ENCODE data around the gene DAP3. TPM values are rescaled to one million over a fixed set of nuclear protein-coding genes. Genes with fewer than 3 reads are reported as not detected.
"Not testable (repeated sequence)": the region's sequence is repeated elsewhere in the genome, so short reads cannot be mapped to it uniquely, and the experiment has no call there.

DAP3 gene
- total RNA-seq, 1 experiment from 2014 or later: 226 TPM

DNA sequence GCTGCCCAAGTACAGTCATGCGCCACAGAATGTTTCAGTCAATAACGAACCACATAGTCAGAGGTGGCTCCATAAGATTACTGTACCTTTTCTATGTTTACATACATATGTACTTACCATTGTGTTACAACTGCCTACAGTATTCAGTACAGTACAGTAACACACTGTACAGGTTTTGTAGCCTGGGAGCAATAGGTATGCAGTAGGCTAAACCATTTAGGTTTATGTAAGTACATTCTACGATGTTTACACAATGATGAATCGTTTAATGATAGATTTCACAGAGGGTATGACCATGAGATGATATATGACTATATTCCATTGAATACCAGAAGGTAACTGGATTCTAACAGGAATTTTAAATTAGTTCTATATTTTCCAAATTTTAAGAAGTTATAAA is 10.9 kb upstream of the DAP3 start:
- ChIA-PET CTCF (interaction anchor here (0.7 to 0.8 kb wide), 2 partner anchors 37 to 170 kb away, joined by 3 read pairs; no protein-coding TSS in a partner anchor), POLR2A (interaction anchor here (0.6 to 1.4 kb wide), 2 partner anchors 12 to 237 kb away, joined by 3 to 5 read pairs; no protein-coding TSS in a partner anchor)
- intact Hi-C loops (cut with micrococcal nuclease): no loop called here
- Mint-ChIP-seq H3K4me1 (ENCODE audit: insufficient read depth, unreplicated experiment) (no peaks in the 10 kb centered on the region), H3K4me3 (ENCODE audit: unreplicated experiment) (no peak overlapping the region), H3K27me3 (ENCODE audit: insufficient read depth, unreplicated experiment) (no peaks in the 10 kb centered on the region), H3K27ac (ENCODE audit: low read depth, unreplicated experiment) (no peak overlapping the region), H3K9me3 (ENCODE audit: unreplicated experiment) (no peaks in the 10 kb centered on the region), H3K36me3 (ENCODE audit: insufficient read depth, unreplicated experiment) (peaks cover 90% of the 10 kb centered on the region)
- no TSS peak for BruUV-seq (replicated peaks)
- TF ChIP-seq, protein P1, sequence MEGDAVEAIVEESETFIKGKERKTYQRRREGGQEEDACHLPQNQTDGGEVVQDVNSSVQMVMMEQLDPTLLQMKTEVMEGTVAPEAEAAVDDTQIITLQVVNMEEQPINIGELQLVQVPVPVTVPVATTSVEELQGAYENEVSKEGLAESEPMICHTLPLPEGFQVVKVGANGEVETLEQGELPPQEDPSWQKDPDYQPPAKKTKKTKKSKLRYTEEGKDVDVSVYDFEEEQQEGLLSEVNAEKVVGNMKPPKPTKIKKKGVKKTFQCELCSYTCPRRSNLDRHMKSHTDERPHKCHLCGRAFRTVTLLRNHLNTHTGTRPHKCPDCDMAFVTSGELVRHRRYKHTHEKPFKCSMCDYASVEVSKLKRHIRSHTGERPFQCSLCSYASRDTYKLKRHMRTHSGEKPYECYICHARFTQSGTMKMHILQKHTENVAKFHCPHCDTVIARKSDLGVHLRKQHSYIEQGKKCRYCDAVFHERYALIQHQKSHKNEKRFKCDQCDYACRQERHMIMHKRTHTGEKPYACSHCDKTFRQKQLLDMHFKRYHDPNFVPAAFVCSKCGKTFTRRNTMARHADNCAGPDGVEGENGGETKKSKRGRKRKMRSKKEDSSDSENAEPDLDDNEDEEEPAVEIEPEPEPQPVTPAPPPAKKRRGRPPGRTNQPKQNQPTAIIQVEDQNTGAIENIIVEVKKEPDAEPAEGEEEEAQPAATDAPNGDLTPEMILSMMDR (IDR thresholded peaks at IDR 0.05; ENCODE audit: unreplicated experiment): no peak
- DNase-seq (ENCODE audit: unreplicated experiment): no peak

DNA sequence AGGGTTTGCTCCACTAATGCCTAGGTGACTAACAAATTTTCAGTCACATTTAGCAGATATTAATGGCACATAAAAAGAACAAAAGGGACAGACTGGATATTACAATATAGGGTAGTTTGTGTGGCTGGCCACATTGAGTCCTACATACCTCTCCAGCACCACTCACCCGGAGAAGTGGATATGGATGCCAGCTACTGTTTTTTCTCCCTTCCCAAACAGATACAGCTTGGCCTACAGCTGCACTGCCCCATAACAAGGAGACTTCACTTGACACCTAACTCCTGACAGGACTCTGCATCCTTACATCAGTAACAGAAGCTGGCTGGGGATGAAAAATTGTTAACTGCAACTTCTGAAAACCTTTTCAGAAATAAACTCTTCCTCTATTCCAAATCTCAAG is 9.9 kb upstream of the DAP3 start:
- H3K27me3 Mint-ChIP-seq (ENCODE audit: insufficient read depth, unreplicated experiment); DNase-seq (ENCODE audit: unreplicated experiment); H3K9me3 Mint-ChIP-seq (ENCODE audit: unreplicated experiment); H3K4me3 Mint-ChIP-seq (ENCODE audit: unreplicated experiment); intact Hi-C loops (cut with micrococcal nuclease); BruUV-seq (replicated peaks); H3K4me1 Mint-ChIP-seq (ENCODE audit: insufficient read depth, unreplicated experiment): not testable (repeated sequence)
- Mint-ChIP-seq H3K36me3 (ENCODE audit: insufficient read depth, unreplicated experiment) (peaks cover 87% of the 10 kb centered on the region), H3K27ac (ENCODE audit: low read depth, unreplicated experiment) (peak overlapping the region; percentile 64)
- POLR2A ChIA-PET: interaction anchor here (1.4 kb wide), 1 partner anchor 11 kb away, joined by 5 read pairs; no protein-coding TSS in a partner anchor
- CTCF ChIA-PET: interaction anchor here (0.8 kb wide), 2 partner anchors 30 to 36 kb away, joined by 3 to 4 read pairs; no protein-coding TSS in a partner anchor

DNA sequence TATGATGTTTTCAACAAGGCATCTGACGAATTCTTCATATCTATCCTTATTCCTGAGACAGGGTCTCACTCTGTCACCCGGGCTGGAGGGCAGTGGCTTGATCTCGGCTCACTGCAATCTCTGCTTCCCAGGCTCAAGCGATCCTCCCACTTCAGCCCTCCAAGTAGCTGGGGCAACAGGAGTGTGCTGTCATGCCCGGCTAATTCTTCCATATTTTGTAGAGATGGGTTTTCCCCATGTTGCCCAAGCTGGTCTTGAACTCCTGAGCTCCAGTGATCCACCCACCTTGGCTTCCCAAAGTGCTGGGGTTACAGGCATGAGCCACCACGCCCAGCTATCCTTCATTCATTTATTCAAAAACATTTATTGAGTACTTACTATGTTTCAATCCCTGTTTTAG is 8.4 kb upstream of the DAP3 start:
- TF ChIP-seq, protein P1 (IDR thresholded peaks at IDR 0.05; ENCODE audit: unreplicated experiment): no peak
- no TSS peak for BruUV-seq (replicated peaks)
- Mint-ChIP-seq H3K4me1 (ENCODE audit: insufficient read depth, unreplicated experiment) (peaks cover 19% of the 10 kb centered on the region), H3K4me3 (ENCODE audit: unreplicated experiment) (no peak overlapping the region), H3K27ac (ENCODE audit: low read depth, unreplicated experiment) (no peak overlapping the region), H3K27me3 (ENCODE audit: insufficient read depth, unreplicated experiment) (no peaks in the 10 kb centered on the region), H3K36me3 (ENCODE audit: insufficient read depth, unreplicated experiment) (peaks cover 87% of the 10 kb centered on the region), H3K9me3 (ENCODE audit: unreplicated experiment) (no peaks in the 10 kb centered on the region)
- DNase-seq (ENCODE audit: unreplicated experiment): no peak
- CTCF ChIA-PET: interaction anchor here (0.6 to 1.9 kb wide), 3 partner anchors 12 to 88 kb away, joined by 3 to 4 read pairs (median 4); no protein-coding TSS in a partner anchor
- intact Hi-C loops (cut with micrococcal nuclease): no loop called here
- POLR2A ChIA-PET: interaction anchor here (1.2 to 1.8 kb wide), 3 partner anchors 10 to 22 kb away, joined by 4 to 5 read pairs (median 4); no protein-coding TSS in a partner anchor

DNA sequence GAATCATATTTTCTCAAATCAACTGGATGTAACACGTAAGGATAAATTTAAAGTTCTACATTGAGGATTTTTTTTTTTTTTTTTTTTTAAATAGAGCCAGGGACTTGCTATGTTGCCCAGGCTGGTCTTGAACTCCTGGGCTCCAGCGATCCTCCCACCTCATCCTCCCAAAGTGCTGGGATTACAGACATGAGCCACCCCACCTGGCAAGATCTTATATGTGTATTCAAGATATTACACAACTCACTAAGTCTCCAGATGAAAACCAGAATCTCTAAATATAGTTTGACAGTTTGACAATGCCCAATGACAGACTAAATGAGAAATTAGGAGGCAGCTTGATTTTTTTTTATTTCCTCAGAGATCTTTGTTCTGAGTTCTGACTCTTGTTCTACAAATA is 7.1 kb upstream of the DAP3 start:
- BruUV-seq (replicated peaks): no TSS peak
- Mint-ChIP-seq H3K27ac (ENCODE audit: low read depth, unreplicated experiment) (no peak overlapping the region), H3K4me1 (ENCODE audit: insufficient read depth, unreplicated experiment) (peaks cover 30% of the 10 kb centered on the region), H3K27me3 (ENCODE audit: insufficient read depth, unreplicated experiment) (no peaks in the 10 kb centered on the region), H3K9me3 (ENCODE audit: unreplicated experiment) (no peaks in the 10 kb centered on the region), H3K36me3 (ENCODE audit: insufficient read depth, unreplicated experiment) (peaks cover 79% of the 10 kb centered on the region), H3K4me3 (ENCODE audit: unreplicated experiment) (no peak overlapping the region)
- TF ChIP-seq, protein P1 (IDR thresholded peaks at IDR 0.05; ENCODE audit: unreplicated experiment): no peak
- ChIA-PET POLR2A (interaction anchor here (0.7 to 1.1 kb wide), 4 partner anchors 10 to 72 kb away, joined by 3 read pairs; partner anchors contain the start of gene MSTO1), CTCF (interaction anchor here (0.6 to 1.9 kb wide), 4 partner anchors 31 to 99 kb away, joined by 3 to 8 read pairs (median 4); no protein-coding TSS in a partner anchor)
- intact Hi-C loops (cut with micrococcal nuclease): no loop called here
- DNase-seq (ENCODE audit: unreplicated experiment): no peak

DNA sequence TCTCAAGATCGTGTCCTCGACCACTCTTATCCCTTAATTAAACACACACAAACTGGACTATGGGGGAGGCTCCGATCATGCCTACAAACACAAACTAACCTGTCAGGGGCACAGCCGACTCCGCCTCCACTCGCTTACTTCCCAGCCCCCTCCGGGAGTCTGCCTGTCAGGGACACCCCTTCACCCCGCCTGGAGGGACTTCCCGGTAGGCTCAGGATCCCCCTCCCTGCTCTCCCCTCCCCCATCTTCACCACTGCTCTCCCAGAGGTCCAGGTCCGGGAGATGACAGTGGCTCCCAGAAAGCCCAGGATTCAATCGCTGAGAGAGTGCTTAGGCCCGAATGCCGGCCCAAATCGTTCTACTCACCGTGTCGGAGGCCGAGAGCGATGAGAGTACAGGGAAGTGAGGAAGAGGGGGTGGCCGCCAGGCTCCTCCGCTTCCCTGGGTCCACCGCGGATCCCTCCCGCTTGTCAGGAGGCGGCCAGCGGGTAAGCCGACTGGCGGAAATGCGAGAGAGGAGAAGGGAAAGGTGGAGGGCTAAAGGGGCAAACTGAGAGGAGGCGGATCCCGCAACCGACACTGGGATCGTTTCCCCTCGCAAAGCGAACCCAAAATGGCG is 1.1 kb upstream of the DAP3 start:
- DNase-seq (ENCODE audit: unreplicated experiment); BruUV-seq (replicated peaks); CTCF ChIA-PET; H3K27me3 Mint-ChIP-seq (ENCODE audit: insufficient read depth, unreplicated experiment); H3K9me3 Mint-ChIP-seq (ENCODE audit: unreplicated experiment); intact Hi-C loops (cut with micrococcal nuclease): not testable (repeated sequence)
- peak overlapping the region; percentile 98 for H3K27ac Mint-ChIP-seq (ENCODE audit: low read depth, unreplicated experiment)
- H3K36me3 Mint-ChIP-seq (ENCODE audit: insufficient read depth, unreplicated experiment): peaks cover 54% of the 10 kb centered on the region
- H3K4me1 Mint-ChIP-seq (ENCODE audit: insufficient read depth, unreplicated experiment): peaks cover 49% of the 10 kb centered on the region
- H3K4me3 Mint-ChIP-seq (ENCODE audit: unreplicated experiment): peak overlapping the region; percentile 98
- POLR2A ChIA-PET: interaction anchor here (0.6 to 1.0 kb wide), 6 partner anchors 8 to 493 kb away, joined by 3 to 8 read pairs (median 3); partner anchors contain the start of gene CLK2

Data from MCF 10A (cell line).